Heart left ventricle (tissue), 16 donors: ENCODE data around the gene NFIA. TPM values are rescaled to one million over a fixed set of nuclear protein-coding genes. Genes with fewer than 3 reads are reported as not detected.

Experiments used
- ATAC-seq, 4 donors: fragments of 200-7000 bp; cut with Tn5 transposase; one replicate each; pipeline ENCODE4 v1.9.1; 2020 to 2022; ENCODE audit warnings: moderate library complexity in 4 of 4, mild to moderate bottlenecking in 3 of 4, moderate number of reproducible peaks in 1 of 4
- DNase-seq, 5 donors: peaks; one replicate each; pipeline ENCODE4 v3.0.0-alpha.2; 2020
- H3K27ac ChIP-seq, 12 donors: fragments of 200-600 bp; sonication (generic) in 4 of 12; one replicate each; pipeline versions ENCODE4 v1.5.0 to v1.8.0; 2016 to 2022; ENCODE audit warnings: mild to moderate bottlenecking in 2 of 12
- H3K27me3 ChIP-seq, 9 donors: fragments of 200-600 bp; sonication (generic) in 2 of 9; one replicate each; pipeline versions ENCODE4 v1.5.1 to v1.8.0; 2016 to 2022; ENCODE audit warnings: mild to moderate bottlenecking in 3 of 9
- H3K36me3 ChIP-seq, 9 donors: fragments of 200-600 bp; sonication (generic) in 2 of 9; one replicate each; pipeline versions ENCODE4 v1.5.0 to v1.8.0; 2018 to 2022; ENCODE audit warnings: mild to moderate bottlenecking in 2 of 9
- H3K4me1 ChIP-seq, 12 donors: fragments of 200-600 bp; sonication (generic) in 4 of 12; one replicate each; pipeline versions ENCODE4 v1.5.0 to v1.8.0; 2016 to 2022; ENCODE audit warnings: mild to moderate bottlenecking in 3 of 12
- H3K4me3 ChIP-seq, 12 donors: fragments of 200-600 bp; sonication (generic) in 4 of 12; one replicate each; pipeline versions ENCODE4 v1.5.0 to v1.8.0; 2017 to 2022; ENCODE audit warnings: mild to moderate bottlenecking in 9 of 12, moderate library complexity in 4 of 12
- H3K9me3 ChIP-seq, 12 donors: fragments of 200-600 bp; sonication (generic) in 4 of 12; one replicate each; pipeline versions ENCODE4 v1.5.0 to v1.8.0; 2016 to 2022; ENCODE audit warnings: mild to moderate bottlenecking in 1 of 12
- POLR2A ChIP-seq, 2 donors: fragments of 450-650 bp; IDR thresholded peaks; one replicate each; pipeline ENCODE4 v1.6.1; 2017; ENCODE audit warnings: antibody characterized with exemption in 2 of 2, mild to moderate bottlenecking in 2 of 2, moderate library complexity in 2 of 2
- WGBS, 4 donors: extraction: QIAGEN DNeasy Blood & Tissue Kit in 2 of 4; methylation state at CpG; one replicate each; pipeline versions ENCODE4 v1.1.5 to v1.1.7; 2013 to 2018; 5-methylcytosine and 5-hydroxymethylcytosine counted together
- intact Hi-C, 10 donors: fragments of 100-400 bp; cut with DNase I; formaldehyde crosslinking; loops; one replicate each; pipeline versions ENCODE4 v1.11.1 to v1.14.2; 2022
- polyA plus RNA-seq, 2 donors: library from polyadenylated mRNA; stranded (reverse); fragments of 200-250 nt; gene quantifications; one replicate each; pipeline ENCODE4 v1.2.3, GENCODE V29; 2013
- total RNA-seq, 9 donors: library from RNA; depleted of rRNA in 2 of 9; stranded (reverse); fragments of >200 nt in 2 of 9; fragmentation: NEBNext Ultra II Directional in 3 of 9; extraction: Animal tissue kit (Norgen Biotek cat#: 25700) in 3 of 9; gene quantifications; one replicate each; pipeline versions ENCODE4 v1.1.0 to v1.2.4, GENCODE V29; 2016 to 2023
- TF ChIP-seq, protein P1 (sequence below), 12 donors: fragments of 200-600 bp; sonication (generic) in 4 of 12; IDR thresholded peaks; one replicate each; pipeline versions ENCODE4 v1.5.0 to v1.8.0; 2018 to 2022; ENCODE audit warnings: antibody characterized with exemption in 12 of 12, mild to moderate bottlenecking in 5 of 12
- donor health status: ischemic (EF 13 %, LVEDD 7.1; RV severe dilation, severe dysfunction).
- donor health status: healthy with polysubstance abuse.
- donor health status: DM: no; HTN: yes; CAD: no.
- donor health status: DM: no; HTN: no; CAD: no.
- donor health status: ischemic (EF 25% LVEDD 6.9; RV normal size, moderate dysfunction).
- donor health status: ischemic (EF 25% LVEDD 5.7; RV mildly dilated, moderate dysfunction).
- donor health status: healthy.
- donor health status: DM: yes; HTN: yes; CAD: no.
- donor health status: ischemic (EF 35%, LVEDD 5.7; RV mildly dilated, moderate dysfunction).
- donor health status: nonischemic (EF 11% LVEDD 7.7; RV severe dilation, severe dysfunction).
- donor health status: DM: yes; HTN: yes; CAD: no.
- donor health status: PGD.
- donor health status: ischemic (EF 29% LVEDD 5.4; RV normal size, mild dysfunction).
- donor health status: nonischemic (EF 23%, LVEDD 6.1; RV moderate dilation, normal function).

NFIA gene
- total and polyA plus RNA-seq, 11 donors: 12.7 to 121 (median 96.5) TPM

GRCh38 chr1:61141288-61142042, 59.1 kb downstream of the NFIA start:
- DNase-seq (no peak), ATAC-seq (peak in 2 of 4 donors; percentile 25 to 33)
- WGBS, 4 donors: 62 to 69% (median 65%) methylated on average over 9 of the region's 9 CpGs
- Histone ChIP-seq H3K4me1 (peaks cover 0 to 62% (median 50%) of the 10 kb centered on the region in 12 donors), H3K4me3 (no peak overlapping the region), H3K36me3 (no peaks in the 10 kb centered on the region), H3K27ac (peak overlapping the region in 5 of 12 donors; percentile 0 to 54 (median 25)), H3K9me3 (no peaks in the 10 kb centered on the region), H3K27me3 (no peaks in the 10 kb centered on the region)
- TF ChIP-seq, protein P1, sequence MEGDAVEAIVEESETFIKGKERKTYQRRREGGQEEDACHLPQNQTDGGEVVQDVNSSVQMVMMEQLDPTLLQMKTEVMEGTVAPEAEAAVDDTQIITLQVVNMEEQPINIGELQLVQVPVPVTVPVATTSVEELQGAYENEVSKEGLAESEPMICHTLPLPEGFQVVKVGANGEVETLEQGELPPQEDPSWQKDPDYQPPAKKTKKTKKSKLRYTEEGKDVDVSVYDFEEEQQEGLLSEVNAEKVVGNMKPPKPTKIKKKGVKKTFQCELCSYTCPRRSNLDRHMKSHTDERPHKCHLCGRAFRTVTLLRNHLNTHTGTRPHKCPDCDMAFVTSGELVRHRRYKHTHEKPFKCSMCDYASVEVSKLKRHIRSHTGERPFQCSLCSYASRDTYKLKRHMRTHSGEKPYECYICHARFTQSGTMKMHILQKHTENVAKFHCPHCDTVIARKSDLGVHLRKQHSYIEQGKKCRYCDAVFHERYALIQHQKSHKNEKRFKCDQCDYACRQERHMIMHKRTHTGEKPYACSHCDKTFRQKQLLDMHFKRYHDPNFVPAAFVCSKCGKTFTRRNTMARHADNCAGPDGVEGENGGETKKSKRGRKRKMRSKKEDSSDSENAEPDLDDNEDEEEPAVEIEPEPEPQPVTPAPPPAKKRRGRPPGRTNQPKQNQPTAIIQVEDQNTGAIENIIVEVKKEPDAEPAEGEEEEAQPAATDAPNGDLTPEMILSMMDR (IDR thresholded peaks at IDR 0.05): no peak
- TF ChIP-seq POLR2A (IDR thresholded peaks at IDR 0.05): no peak
- intact Hi-C loops: loop anchor here in 1 of 10 donors (5.0 kb wide), 1 partner anchor 36 kb away; no protein-coding TSS in a partner anchor

GRCh38 chr1:61142043-61142440, 59.7 kb downstream of the NFIA start:
- 46 to 54% (median 52%) methylated on average over 1 of the region's 1 CpG for WGBS, 4 donors
- H3K4me3 ChIP-seq: no peak overlapping the region
- ATAC-seq (no peak), DNase-seq (no peak)
- H3K4me1 ChIP-seq: peaks cover 0 to 57% (median 48%) of the 10 kb centered on the region in 12 donors
- intact Hi-C loops: loop anchor here in 1 of 10 donors (5.0 kb wide), 1 partner anchor 35 kb away; no protein-coding TSS in a partner anchor
- no peaks in the 10 kb centered on the region for H3K36me3 ChIP-seq
- TF ChIP-seq POLR2A (IDR thresholded peaks at IDR 0.05): no peak
- TF ChIP-seq, protein P1 (IDR thresholded peaks at IDR 0.05): no peak
- no peaks in the 10 kb centered on the region for H3K9me3 ChIP-seq
- no peaks in the 10 kb centered on the region for H3K27me3 ChIP-seq
- H3K27ac ChIP-seq: peak overlapping the region in 3 of 12 donors; percentile 0 to 54 (median 25)

- WGBS, 4 donors: 78 to 83% (median 80%) methylated on average over 11 of the region's 11 CpGs
- intact Hi-C loops: loop anchor here in 1 of 10 donors (5.0 kb wide), 1 partner anchor 34 kb away; no protein-coding TSS in a partner anchor
- Histone ChIP-seq H3K4me3 (no peak overlapping the region), H3K36me3 (no peaks in the 10 kb centered on the region), H3K9me3 (no peaks in the 10 kb centered on the region), H3K27ac (no peak overlapping the region), H3K4me1 (peaks cover 0 to 60% (median 48%) of the 10 kb centered on the region in 12 donors), H3K27me3 (no peaks in the 10 kb centered on the region)
- DNase-seq: no peak
- peak in 2 of 4 donors; percentile 17 to 33 for ATAC-seq
- no peak for TF ChIP-seq POLR2A (IDR thresholded peaks at IDR 0.05)
- TF ChIP-seq, protein P1 (IDR thresholded peaks at IDR 0.05): no peak
Observed at GRCh38 chr1:61142726-61143500, 60.6 kb downstream of the NFIA start.
